Activated gamma-delta T cell treated with anti-CD3 and anti-CD28 coated beads, Interleukin-2, amount 50 U/mL, for 16 hours (primary cell): Measurements from ENCODE around the gene DUSP12.
"Not testable (repeated sequence)": the region's sequence is repeated elsewhere in the genome, so short reads cannot be mapped to it uniquely, and the experiment has no call there.

Experiments
- DNase-seq: peaks from one replicate; pipeline ENCODE4 v3.0.0-alpha.2; 2020; ENCODE audit warnings: low read depth

DUSP12 gene, protein sequence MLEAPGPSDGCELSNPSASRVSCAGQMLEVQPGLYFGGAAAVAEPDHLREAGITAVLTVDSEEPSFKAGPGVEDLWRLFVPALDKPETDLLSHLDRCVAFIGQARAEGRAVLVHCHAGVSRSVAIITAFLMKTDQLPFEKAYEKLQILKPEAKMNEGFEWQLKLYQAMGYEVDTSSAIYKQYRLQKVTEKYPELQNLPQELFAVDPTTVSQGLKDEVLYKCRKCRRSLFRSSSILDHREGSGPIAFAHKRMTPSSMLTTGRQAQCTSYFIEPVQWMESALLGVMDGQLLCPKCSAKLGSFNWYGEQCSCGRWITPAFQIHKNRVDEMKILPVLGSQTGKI

DNA sequence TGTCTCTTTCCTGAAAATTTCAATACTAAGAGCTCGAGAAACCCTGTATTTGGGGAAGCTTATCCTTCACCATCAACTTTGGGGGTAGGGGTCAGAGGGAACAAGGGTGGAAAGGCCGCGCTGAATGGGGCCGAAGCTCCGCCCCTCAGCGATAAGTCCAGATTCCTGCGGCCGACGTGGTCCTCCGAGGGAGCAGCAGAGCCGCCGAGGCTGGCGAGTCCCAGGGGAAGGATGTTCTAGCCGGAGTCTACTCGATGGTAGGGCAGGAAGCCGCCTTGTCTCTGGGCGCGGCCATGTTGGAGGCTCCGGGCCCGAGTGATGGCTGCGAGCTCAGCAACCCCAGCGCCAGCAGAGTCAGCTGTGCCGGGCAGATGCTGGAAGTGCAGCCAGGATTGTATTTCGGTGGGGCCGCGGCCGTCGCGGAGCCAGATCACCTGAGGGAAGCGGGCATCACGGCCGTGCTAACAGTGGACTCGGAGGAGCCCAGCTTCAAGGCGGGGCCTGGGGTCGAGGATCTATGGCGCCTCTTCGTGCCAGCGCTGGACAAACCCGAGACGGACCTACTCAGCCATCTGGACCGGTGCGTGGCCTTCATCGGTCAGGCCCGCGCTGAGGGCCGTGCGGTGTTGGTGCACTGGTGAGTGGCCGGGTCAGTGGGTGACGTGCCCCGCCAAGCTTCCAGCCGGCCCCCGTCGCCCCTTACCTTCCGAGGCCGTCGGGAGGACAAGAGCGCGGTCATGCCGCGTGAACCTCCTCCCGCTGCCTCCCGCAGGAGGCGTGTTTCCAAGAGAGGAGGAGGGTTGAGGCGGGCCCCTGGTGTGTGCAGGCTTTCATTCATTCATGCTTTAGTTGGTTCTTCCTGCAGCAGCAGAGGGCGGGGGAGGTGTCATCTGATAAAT is at the start of gene DUSP12:
Gene DUSP12, plus strand, starts transcription at position 278 of the 899 bp plus-strand sequence. Its CDS starts 16 bp downstream, at position 294.
- DNase-seq, result peak; percentile 77

DNA sequence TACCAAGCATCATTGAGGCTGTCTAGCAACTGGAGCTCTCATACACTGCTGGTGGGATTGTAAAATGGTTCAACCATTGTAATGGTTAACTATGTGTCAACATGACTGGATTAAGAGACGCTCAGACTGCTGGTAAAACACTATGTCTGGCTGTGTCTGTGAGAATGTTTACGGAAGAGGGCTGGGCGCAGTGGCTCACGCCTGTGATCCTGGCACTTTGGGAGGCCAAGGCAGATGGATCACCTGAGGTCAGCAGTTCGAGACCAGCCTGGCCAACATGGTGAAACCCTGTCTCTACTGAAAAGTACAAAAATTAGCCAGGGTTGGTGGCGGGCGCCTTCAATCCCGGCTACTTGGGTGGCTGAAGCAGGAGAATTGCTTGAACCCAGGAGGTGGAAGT is 47.3 kb upstream of the DUSP12 start:
- DNase-seq, result no peak

DNA sequence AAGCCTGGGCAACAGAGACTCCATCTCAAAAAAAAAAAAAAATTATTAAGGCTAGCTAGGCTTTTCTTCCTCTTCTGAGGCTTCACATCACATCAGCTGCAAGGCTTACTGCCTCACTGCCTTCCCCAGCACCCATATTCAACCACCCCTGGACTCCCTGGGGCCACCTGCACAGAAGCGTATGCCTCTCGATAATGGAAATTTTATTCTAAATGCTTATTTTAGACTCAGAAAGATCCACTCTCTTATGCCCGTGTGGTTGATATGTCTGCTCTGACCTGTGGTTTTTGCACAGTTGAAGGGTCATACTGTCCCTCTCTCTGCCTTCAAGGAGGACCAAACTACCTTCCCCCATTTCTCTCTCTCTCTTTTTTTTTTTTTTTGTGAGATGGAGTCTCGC is 44.0 kb upstream of the DUSP12 start:
- DNase-seq, result no peak

DNA sequence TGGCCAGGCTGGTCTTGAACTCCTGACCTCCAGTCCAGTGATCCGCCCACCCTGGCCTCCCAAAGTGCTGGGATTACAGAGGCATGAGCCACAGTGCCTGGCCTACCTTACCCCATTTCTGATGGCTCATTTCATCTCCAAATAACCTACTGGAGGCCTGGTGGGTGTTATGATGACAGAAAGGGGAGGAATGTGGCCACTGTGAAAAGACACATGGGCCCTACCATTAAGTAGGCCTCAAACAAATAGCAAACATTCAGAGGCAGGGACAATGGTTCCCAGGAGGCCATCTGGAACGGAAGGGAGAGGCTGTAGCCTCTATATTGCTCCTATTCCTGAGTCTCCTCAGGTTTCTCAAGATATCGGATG is 43.5 kb upstream of the DUSP12 start:
- DNase-seq, result no peak

DNA sequence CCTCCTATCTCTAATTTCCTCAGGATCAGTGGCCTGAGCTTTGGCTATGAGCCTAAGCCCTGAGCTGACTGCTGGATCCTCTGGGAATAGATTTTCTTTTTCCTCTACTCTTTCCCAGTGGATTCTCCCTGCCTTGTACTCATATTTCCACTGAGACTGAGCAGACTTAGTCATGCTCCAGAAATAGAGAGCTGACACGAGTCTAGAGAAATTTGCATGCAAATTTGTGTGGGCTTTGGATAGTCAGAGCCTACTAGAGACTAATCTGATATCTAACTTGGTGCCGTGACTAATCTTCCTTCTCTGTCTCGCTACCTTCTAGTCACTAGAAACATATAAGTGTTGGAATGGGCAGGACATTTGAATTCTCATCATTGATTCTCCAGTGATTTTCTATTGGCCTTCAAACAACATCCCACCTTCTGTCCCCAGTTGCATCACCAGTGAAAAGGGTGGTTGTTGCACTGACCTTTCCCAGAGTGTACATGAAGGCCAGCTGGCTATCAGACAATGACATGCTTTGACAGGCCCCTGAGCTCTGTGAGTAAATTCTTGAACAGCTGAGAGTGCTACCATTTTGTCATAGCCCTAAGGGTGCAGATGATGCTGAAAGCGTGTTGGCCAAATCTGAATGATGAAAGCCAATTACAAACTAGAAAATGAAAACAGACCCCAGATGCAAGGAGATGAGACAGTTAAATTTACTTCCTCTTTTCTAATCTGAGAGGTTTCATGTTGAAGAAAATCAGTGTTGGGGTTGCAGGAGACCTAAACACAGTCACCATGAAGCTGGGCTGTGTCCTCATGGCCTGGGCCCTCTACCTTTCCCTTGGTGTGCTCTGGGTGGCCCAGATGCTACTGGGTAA is 42.9 kb upstream of the DUSP12 start, which contains the start of gene FCRLA:
Gene FCRLA, plus strand, starts transcription at position 748 of the 866 bp plus-strand sequence. Its CDS starts 36 bp downstream, at position 784.
- DNase-seq, result no peak

DNA sequence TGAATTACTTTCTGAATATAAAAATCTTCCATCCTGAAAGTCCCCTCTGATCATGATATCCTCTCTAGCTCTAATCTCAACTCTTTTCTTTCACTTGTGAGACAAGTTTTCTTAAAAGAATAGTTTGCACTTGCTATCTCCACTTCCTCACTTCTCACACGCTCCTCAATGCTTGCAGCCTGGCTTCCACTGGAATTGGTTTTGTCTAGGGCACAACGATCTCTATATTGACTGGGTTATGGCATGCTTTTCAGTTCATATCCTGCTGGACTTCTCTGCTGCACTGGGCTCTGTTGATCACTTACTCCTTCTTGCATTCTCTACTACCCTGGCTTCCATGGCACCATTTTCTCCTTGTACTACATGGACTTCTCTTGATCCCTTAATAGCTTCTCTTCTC is 42.1 kb upstream of the DUSP12 start:
- DNase-seq, result no peak

DNA sequence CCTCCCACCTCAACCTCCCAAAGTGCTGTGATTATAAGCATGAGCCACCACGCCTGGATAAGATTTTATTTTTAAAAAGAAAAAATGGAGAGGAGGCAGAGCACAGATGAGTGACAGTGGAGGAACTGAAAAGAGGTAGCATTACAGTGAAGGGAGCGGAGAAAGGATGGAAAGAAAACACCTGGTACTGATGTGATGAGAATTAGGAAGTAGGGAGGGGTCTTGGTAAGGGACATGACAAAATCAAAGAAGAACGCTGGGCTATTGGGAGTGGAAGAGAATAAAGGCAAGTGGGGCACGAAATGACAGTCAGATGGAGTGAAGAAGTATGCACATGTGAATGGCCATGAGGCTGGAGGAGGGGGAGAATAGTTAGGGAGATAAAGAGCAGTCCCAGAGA is 40.2 kb upstream of the DUSP12 start:
- DNase-seq, result no peak

DNA sequence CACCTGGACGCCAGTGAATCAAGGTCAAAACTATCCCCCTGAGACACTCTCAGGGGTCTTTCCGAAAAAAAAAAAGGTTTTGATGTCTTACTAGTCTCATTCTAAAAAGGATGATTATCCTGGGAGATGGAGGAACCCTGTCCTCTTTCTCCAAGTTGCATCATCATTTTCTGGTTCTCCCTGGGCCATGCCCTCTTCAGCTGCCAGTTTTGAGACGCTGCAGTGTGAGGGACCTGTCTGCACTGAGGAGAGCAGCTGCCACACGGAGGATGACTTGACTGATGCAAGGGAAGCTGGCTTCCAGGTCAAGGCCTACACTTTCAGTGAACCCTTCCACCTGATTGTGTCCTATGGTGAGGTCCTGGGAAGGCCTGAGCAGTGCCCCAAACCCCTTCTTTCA is 39.0 kb upstream of the DUSP12 start:
- DNase-seq, result no peak

DNA sequence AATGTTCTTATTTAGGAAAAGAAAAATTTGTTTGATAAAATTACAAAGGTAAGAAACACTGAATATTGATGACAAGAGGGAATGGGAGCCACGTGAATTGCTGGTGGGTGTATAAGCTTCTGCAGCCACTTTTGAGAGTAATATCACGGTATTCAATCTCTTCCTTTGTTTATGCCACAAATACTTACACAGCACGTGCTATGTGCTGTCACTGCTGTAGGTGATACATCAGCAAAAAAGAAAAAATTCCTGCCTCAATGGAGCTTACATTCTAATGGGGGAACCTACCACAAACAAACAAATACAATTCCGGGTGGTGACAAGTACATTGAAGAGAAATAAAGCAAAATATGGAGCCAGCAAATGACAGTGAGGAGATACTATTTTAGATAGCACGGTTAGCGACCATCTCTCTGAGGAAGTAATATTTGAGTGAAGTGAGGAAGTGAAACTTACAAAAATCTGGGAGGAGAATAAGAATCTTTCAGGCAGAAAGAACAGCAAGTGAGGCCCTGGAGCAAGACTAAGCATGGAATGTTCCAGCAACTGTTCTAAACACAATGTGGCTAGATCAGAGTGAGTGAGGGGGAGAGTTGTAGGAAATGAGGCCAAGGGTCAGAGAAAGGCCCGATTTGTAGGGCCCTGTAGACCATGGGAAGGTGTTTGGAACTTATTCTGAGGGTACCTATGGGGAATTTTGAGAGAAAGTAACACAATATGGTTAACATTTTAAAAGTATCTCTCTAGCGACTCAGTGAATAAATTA is 30.8 kb upstream of the DUSP12 start:
- no peak for DNase-seq

DNA sequence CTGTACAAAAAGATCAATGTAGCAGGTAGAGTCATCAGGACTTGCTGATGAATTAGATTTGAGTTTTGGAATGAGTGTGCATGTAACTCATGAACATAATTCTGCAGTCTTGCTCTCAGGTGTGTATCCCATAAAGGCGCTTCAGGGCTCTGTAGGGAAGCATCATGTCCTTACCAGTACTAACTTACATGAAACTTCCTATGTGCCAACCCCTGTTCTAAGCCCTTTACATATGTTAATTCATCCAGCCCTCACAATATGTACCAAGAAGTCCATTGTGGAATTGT is 30.3 kb upstream of the DUSP12 start:
- DNase-seq, result no peak

DNA sequence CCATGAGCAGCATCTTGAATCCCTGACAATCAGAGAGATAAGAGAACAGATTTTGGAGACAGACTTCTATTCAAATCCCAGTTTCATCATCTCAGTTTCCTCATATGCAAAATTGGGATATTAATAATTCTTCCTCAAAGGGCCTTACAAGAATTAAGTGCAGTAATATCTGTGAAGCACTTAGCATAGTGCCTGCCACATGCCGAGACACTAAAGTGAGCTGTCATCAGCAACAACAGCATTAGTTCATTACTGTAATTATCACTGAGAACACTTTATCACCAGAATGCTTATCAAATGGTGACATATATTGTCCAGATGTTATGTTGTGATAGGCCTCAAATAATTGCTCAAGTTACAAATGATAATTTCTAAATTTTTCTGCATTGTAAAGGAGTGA is 29.2 kb upstream of the DUSP12 start:
- no peak for DNase-seq

DNA sequence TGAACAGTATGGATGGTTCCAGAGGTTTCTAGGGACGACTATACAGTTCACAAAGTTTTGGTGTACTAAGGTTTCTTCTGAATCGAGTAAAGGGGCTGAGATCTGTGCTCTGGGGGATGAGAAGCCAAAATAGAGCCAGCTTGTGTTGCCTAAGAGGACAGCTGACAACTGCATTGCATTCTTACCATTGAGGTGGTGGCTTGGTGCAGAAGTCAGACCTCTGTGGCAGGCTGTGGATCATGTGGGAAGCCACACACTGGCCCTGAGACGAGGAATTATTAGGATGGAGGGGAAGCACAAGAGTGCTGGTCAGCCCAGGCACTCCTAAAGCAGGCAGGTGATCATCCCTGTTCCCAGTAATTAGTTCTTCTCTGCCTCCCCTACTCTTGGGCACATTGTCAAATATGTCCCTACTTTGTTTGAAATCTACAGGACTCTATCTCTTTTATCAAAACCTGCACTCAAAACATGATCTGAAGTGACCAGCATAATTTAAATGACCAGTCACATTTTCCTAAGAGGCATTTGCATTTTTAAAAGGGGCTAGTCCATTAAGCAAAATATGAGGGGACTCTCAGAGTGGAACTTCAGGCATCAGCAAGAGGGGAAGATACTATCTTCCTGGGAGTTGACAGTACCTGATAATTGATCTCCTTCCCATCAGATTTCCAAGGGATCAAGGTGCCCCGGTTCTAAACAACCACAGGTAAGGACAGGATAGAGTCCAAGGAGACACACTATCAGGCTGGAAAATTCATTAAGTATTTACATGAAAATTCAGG is 28.4 kb upstream of the DUSP12 start, which contains the start of gene FCRLB:
Gene FCRLB, plus strand, starts transcription at position 589 of the 782 bp plus-strand sequence. CDS start 1,129 bp downstream, outside the sequence.
- no peak for DNase-seq

DNA sequence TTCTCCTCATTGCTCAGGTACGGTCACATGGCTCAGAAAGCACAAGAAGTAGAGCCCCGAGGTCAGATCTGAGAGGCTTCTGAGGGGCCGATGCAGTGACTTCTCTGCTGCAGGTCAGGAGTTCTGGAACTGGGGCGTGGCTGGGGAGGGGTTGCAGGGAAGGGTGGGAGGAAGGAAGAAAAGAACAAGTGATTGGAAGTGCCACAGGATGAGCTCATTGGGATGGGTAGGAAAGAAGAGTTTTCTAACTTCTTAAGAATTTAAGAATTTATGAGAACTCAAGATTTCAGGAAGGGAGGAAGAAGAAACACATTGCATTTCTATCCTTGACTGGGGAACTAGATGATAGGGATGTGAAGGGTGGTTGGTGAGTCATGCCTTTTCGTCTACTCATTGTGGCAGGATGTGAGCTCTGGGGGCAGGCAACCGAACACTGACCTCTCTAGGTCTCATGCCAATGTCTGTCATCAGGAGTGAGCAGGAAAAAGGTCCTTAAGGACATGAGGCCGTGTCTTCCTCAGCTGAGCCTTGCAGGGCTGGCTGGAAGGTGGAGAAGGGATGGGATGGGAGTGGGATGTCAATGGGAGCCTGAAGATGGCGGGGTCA is 27.7 kb upstream of the DUSP12 start:
- DNase-seq, result no peak

DNA sequence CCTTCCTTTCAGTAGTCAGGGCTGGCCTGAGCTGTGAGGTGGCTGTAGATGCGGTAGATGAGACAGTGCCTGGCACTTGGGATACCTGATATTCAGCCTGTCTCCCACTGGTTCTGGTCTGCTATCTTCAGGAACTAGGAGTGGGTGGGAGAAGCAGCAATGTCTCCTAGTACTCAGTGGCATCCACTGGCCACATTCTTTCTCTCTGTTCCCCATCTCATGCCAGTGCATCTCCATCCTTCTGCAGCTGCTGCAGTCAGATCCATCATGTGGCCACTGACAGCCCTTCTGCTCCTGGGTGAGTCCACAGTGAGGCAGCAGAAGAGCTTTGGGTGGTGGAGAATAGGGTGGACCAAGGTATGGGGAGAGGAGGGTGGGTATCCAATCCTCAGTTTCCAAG is 27.2 kb upstream of the DUSP12 start:
- DNase-seq, result no peak

DNA sequence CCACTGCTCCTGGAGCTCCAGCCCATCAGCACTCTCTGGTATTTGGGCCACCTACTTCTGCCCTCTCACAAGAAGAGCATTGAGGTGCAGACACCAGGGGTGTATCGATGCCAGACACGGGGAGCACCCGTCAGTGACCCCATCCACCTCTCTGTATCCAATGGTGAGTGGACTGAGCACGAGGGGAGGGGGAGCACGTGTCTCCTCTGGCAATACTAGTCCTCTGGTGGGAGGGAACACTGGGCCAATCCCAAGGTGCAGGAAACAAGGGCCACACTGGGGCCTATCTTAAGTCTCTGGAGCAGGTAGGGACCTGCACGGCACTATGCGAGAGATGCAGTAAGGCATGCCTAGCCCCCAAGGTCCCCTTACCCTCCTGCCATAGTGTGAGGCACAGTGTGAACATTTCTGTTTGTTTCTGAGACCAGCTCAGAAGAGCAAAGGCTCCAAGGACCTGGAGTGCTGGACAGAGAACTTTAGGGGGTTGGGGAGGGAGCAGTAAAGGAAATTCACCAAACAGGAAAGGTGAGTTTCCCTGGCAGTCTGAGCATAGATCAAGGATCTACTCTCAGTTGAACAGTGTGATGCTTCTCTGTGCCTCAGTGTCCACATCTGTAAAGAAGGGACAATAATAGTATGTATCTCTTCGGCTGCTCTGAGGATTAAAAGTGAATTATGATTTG is 26.0 kb upstream of the DUSP12 start:
- DNase-seq, result no peak

DNA sequence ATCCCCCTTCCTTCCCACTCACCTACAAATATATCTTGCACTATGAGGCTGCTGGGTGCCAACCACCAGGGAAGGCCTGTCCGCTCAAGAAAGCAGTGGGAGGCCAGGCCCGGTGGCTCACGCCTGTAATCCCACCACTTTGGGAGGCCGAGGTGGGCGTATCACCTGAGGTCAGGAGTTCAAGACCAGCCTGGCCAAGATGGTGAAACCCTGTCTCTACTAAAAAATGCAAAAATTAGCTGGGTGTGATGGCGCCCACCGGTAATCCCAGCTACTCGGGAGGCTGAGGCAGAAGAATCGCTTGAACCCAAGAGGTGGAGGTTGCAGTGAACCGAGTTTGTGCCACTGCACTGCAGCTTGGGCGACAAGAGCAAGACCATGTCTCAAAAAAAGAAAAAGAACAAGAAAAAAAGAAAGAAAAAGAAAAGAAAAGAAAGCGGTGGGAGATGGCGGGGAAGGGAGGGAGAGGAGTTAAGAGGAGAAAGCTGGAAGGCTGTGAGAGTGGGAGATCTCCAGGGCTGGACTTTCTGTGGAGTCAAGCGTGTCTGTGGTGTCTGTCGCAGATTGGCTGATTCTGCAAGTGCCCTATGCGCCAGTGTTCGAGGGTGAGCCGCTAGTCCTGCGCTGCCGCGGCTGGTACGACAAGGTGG is 24.2 kb upstream of the DUSP12 start:
- not testable (repeated sequence) for DNase-seq

DNA sequence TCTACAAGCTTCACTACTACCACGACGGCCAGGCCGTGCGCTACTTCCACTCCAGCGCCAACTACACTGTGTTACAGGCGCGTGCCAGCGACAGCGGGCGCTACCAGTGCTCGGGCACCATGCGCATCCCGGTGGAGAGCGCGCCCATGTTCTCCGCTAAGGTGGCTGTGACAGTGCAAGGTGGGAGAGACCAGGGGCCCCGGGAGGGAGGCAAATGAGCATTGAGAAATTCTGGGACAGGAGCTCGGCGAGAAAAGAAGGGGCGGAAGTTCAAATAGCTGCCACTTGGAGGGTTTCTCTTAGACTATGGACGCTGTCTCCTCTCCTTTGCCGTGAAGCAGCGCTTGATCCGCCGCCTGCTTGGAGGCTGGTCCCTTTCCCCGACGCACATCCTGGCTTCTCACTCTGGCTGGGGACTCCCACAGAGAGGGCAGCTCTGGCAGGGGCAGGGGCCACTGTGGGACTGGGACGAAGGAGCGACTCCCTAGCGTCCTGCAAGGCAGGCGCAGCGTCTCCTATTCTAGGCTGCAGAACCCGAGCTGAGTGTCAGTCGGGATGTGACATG is 23.6 kb upstream of the DUSP12 start:
- no peak for DNase-seq

DNA sequence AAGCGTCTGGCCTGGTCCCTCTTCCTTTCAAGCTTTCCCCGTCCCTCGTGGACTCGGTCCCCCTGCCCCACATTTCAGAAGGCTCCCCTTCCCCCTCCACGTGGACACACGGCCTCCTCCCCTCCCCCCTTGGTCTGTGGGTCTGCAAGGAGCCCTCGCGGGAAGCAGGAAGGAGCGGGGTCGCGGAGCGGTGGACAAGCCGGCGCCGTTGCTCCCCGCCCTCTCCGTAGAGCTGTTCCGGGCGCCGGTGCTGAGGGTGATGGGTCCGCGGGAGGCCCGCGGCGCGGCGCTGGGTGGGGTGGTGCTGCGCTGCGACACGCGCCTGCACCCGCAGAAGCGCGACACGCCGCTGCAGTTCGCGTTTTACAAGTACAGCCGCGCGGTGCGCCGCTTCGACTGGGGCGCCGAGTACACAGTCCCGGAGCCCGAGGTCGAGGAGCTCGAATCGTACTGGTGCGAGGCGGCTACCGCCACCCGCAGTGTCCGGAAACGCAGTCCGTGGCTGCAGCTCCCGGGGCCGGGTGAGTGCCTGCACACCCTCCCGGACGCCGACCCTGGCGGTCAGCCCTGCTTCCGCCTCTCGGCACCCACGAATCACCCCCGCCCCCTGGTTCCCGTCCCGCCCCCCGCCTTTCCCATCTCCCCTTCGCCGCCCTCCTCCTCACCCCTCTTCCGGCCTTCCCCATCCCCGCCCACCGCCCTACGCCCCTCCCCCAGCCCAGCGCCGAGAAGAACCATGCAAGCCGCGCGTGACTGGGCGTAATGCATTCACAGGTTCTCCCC is 22.9 kb upstream of the DUSP12 start:
- peak; percentile 54 for DNase-seq
